ENCODE data around the gene WHRN.

The WHRN gene

GRCh38 chr9:114431770-114432169 is 73.5 kb downstream of the WHRN start:
- no peaks in the 10 kb centered on the region for H3K4me1 ChIP-seq (ENCODE audit: control insufficient read depth in 1 of 2, insufficient read depth in 2 of 2, low read length in 2 of 2)
- H3K79me1 ChIP-seq (ENCODE audit: low read length) = no peaks in the 10 kb centered on the region
- no peaks in the 10 kb centered on the region for H3K79me2 ChIP-seq (ENCODE audit: control insufficient read depth, insufficient read depth, low read length, poor library complexity)
- H3K36me3 ChIP-seq (ENCODE audit: control insufficient read depth in 1 of 2, insufficient read depth in 2 of 2, low read length in 2 of 2) = no peaks in the 10 kb centered on the region
- no peak overlapping the region for H2AK5ac ChIP-seq (ENCODE audit: low read length)
- H3K9me3 ChIP-seq (ENCODE audit: insufficient read depth, low read depth, low read length) = no peaks in the 10 kb centered on the region
- H3K18ac ChIP-seq (ENCODE audit: low read length) = no peak overlapping the region
- no peaks in the 10 kb centered on the region for H3K27me3 ChIP-seq (ENCODE audit: insufficient read depth, low read length)
- no peak overlapping the region for H3K9ac ChIP-seq (ENCODE audit: low read length)
- no peak overlapping the region for H2BK12ac ChIP-seq (ENCODE audit: low read length)
- no peak overlapping the region for H3K4me3 ChIP-seq (ENCODE audit: low read depth, low read length)
- no peak overlapping the region for H2AFZ ChIP-seq (ENCODE audit: insufficient read depth, low read length, poor library complexity)
- no peak overlapping the region for H2BK5ac ChIP-seq (ENCODE audit: low read depth, low read length, poor library complexity)
- no CpG with 5 or more reads among the region's 6 CpGs for WGBS (ENCODE audit: extremely low coverage, insufficient coverage, insufficient read length)
- H3K4ac ChIP-seq (ENCODE audit: low read depth, low read length) = no peak overlapping the region
- no peak overlapping the region for H4K91ac ChIP-seq (ENCODE audit: low read depth, low read length)
- H2BK120ac ChIP-seq (ENCODE audit: insufficient read depth, low read length, poor library complexity) = no peak overlapping the region
- no peak overlapping the region for H3K23ac ChIP-seq (ENCODE audit: low read length)
- no peak overlapping the region for H3K14ac ChIP-seq (ENCODE audit: low read length)
- DNase-seq = no peak
- H3K4me2 ChIP-seq (ENCODE audit: low read length) = no peak overlapping the region
- no peak overlapping the region for H4K12ac ChIP-seq (ENCODE audit: low read depth, low read length)
- no peak overlapping the region for H4K8ac ChIP-seq (ENCODE audit: low read depth, low read length)
- H3K27ac ChIP-seq (ENCODE audit: low read depth, low read length) = no peak overlapping the region

- no peaks in the 10 kb centered on the region for H3K36me3 ChIP-seq (ENCODE audit: control insufficient read depth in 1 of 2, insufficient read depth in 2 of 2, low read length in 2 of 2)
- no peaks in the 10 kb centered on the region for H3K9me3 ChIP-seq (ENCODE audit: insufficient read depth, low read depth, low read length)
- H3K23ac ChIP-seq (ENCODE audit: low read length) = no peak overlapping the region
- H3K79me2 ChIP-seq (ENCODE audit: control insufficient read depth, insufficient read depth, low read length, poor library complexity) = no peaks in the 10 kb centered on the region
- WGBS (ENCODE audit: extremely low coverage, insufficient coverage, insufficient read length) = no CpG with 5 or more reads among the region's 4 CpGs
- H2BK12ac ChIP-seq (ENCODE audit: low read length) = no peak overlapping the region
- H3K79me1 ChIP-seq (ENCODE audit: low read length) = no peaks in the 10 kb centered on the region
- no peak overlapping the region for H2BK120ac ChIP-seq (ENCODE audit: insufficient read depth, low read length, poor library complexity)
- H3K9ac ChIP-seq (ENCODE audit: low read length) = no peak overlapping the region
- H3K27ac ChIP-seq (ENCODE audit: low read depth, low read length) = no peak overlapping the region
- H2AFZ ChIP-seq (ENCODE audit: insufficient read depth, low read length, poor library complexity) = no peak overlapping the region
- no peak overlapping the region for H3K18ac ChIP-seq (ENCODE audit: low read length)
- no peak overlapping the region for H3K14ac ChIP-seq (ENCODE audit: low read length)
- H4K12ac ChIP-seq (ENCODE audit: low read depth, low read length) = no peak overlapping the region
- H2BK5ac ChIP-seq (ENCODE audit: low read depth, low read length, poor library complexity) = no peak overlapping the region
- no peak overlapping the region for H3K4me2 ChIP-seq (ENCODE audit: low read length)
- H3K4ac ChIP-seq (ENCODE audit: low read depth, low read length) = no peak overlapping the region
- no peaks in the 10 kb centered on the region for H3K4me1 ChIP-seq (ENCODE audit: control insufficient read depth in 1 of 2, insufficient read depth in 2 of 2, low read length in 2 of 2)
- no peak overlapping the region for H4K91ac ChIP-seq (ENCODE audit: low read depth, low read length)
- H3K27me3 ChIP-seq (ENCODE audit: insufficient read depth, low read length) = no peaks in the 10 kb centered on the region
- DNase-seq = no peak
- no peak overlapping the region for H2AK5ac ChIP-seq (ENCODE audit: low read length)
- no peak overlapping the region for H4K8ac ChIP-seq (ENCODE audit: low read depth, low read length)
- no peak overlapping the region for H3K4me3 ChIP-seq (ENCODE audit: low read depth, low read length)
Observed at GRCh38 chr9:114431003-114431402, 74.3 kb downstream of the WHRN start.

GRCh38 chr9:114430457-114430856 is 74.8 kb downstream of the WHRN start:
- H2BK120ac ChIP-seq (ENCODE audit: insufficient read depth, low read length, poor library complexity) = no peak overlapping the region
- no peaks in the 10 kb centered on the region for H3K36me3 ChIP-seq (ENCODE audit: control insufficient read depth in 1 of 2, insufficient read depth in 2 of 2, low read length in 2 of 2)
- H3K9me3 ChIP-seq (ENCODE audit: insufficient read depth, low read depth, low read length) = no peaks in the 10 kb centered on the region
- H3K4me2 ChIP-seq (ENCODE audit: low read length) = no peak overlapping the region
- H3K18ac ChIP-seq (ENCODE audit: low read length) = no peak overlapping the region
- H4K8ac ChIP-seq (ENCODE audit: low read depth, low read length) = no peak overlapping the region
- no peak overlapping the region for H2AFZ ChIP-seq (ENCODE audit: insufficient read depth, low read length, poor library complexity)
- DNase-seq = no peak
- no peak overlapping the region for H3K27ac ChIP-seq (ENCODE audit: low read depth, low read length)
- no peaks in the 10 kb centered on the region for H3K27me3 ChIP-seq (ENCODE audit: insufficient read depth, low read length)
- H4K12ac ChIP-seq (ENCODE audit: low read depth, low read length) = no peak overlapping the region
- H2BK12ac ChIP-seq (ENCODE audit: low read length) = no peak overlapping the region
- H3K79me1 ChIP-seq (ENCODE audit: low read length) = no peaks in the 10 kb centered on the region
- no peak overlapping the region for H3K9ac ChIP-seq (ENCODE audit: low read length)
- H3K23ac ChIP-seq (ENCODE audit: low read length) = no peak overlapping the region
- H3K4me1 ChIP-seq (ENCODE audit: control insufficient read depth in 1 of 2, insufficient read depth in 2 of 2, low read length in 2 of 2) = no peaks in the 10 kb centered on the region
- no CpG with 5 or more reads among the region's 5 CpGs for WGBS (ENCODE audit: extremely low coverage, insufficient coverage, insufficient read length)
- H3K79me2 ChIP-seq (ENCODE audit: control insufficient read depth, insufficient read depth, low read length, poor library complexity) = no peaks in the 10 kb centered on the region
- no peak overlapping the region for H2BK5ac ChIP-seq (ENCODE audit: low read depth, low read length, poor library complexity)
- no peak overlapping the region for H3K14ac ChIP-seq (ENCODE audit: low read length)
- no peak overlapping the region for H3K4me3 ChIP-seq (ENCODE audit: low read depth, low read length)
- H4K91ac ChIP-seq (ENCODE audit: low read depth, low read length) = no peak overlapping the region
- no peak overlapping the region for H3K4ac ChIP-seq (ENCODE audit: low read depth, low read length)
- no peak overlapping the region for H2AK5ac ChIP-seq (ENCODE audit: low read length)

- no peak overlapping the region for H2AK5ac ChIP-seq (ENCODE audit: low read length)
- H2AFZ ChIP-seq (ENCODE audit: insufficient read depth, low read length, poor library complexity) = no peak overlapping the region
- no peak overlapping the region for H3K4me2 ChIP-seq (ENCODE audit: low read length)
- no peaks in the 10 kb centered on the region for H3K4me1 ChIP-seq (ENCODE audit: control insufficient read depth in 1 of 2, insufficient read depth in 2 of 2, low read length in 2 of 2)
- H3K27me3 ChIP-seq (ENCODE audit: insufficient read depth, low read length) = no peaks in the 10 kb centered on the region
- no peak overlapping the region for H3K14ac ChIP-seq (ENCODE audit: low read length)
- no peak overlapping the region for H4K12ac ChIP-seq (ENCODE audit: low read depth, low read length)
- no peak for DNase-seq
- no peaks in the 10 kb centered on the region for H3K79me2 ChIP-seq (ENCODE audit: control insufficient read depth, insufficient read depth, low read length, poor library complexity)
- no peak overlapping the region for H3K27ac ChIP-seq (ENCODE audit: low read depth, low read length)
- H2BK120ac ChIP-seq (ENCODE audit: insufficient read depth, low read length, poor library complexity) = no peak overlapping the region
- no peak overlapping the region for H4K8ac ChIP-seq (ENCODE audit: low read depth, low read length)
- no peak overlapping the region for H3K4me3 ChIP-seq (ENCODE audit: low read depth, low read length)
- H3K9me3 ChIP-seq (ENCODE audit: insufficient read depth, low read depth, low read length) = no peaks in the 10 kb centered on the region
- H3K4ac ChIP-seq (ENCODE audit: low read depth, low read length) = no peak overlapping the region
- no CpG with 5 or more reads among the region's 6 CpGs for WGBS (ENCODE audit: extremely low coverage, insufficient coverage, insufficient read length)
- no peak overlapping the region for H2BK5ac ChIP-seq (ENCODE audit: low read depth, low read length, poor library complexity)
- H3K18ac ChIP-seq (ENCODE audit: low read length) = no peak overlapping the region
- H2BK12ac ChIP-seq (ENCODE audit: low read length) = no peak overlapping the region
- no peak overlapping the region for H4K91ac ChIP-seq (ENCODE audit: low read depth, low read length)
- H3K9ac ChIP-seq (ENCODE audit: low read length) = no peak overlapping the region
- no peaks in the 10 kb centered on the region for H3K79me1 ChIP-seq (ENCODE audit: low read length)
- H3K23ac ChIP-seq (ENCODE audit: low read length) = no peak overlapping the region
- H3K36me3 ChIP-seq (ENCODE audit: control insufficient read depth in 1 of 2, insufficient read depth in 2 of 2, low read length in 2 of 2) = no peaks in the 10 kb centered on the region
Observed at GRCh38 chr9:114429488-114429887, 75.8 kb downstream of the WHRN start.

Measured in trophoblast cell (in vitro differentiated cells and primary cell).